ENCODE results near the gene ZNF514.

The ZNF514 gene

DNA sequence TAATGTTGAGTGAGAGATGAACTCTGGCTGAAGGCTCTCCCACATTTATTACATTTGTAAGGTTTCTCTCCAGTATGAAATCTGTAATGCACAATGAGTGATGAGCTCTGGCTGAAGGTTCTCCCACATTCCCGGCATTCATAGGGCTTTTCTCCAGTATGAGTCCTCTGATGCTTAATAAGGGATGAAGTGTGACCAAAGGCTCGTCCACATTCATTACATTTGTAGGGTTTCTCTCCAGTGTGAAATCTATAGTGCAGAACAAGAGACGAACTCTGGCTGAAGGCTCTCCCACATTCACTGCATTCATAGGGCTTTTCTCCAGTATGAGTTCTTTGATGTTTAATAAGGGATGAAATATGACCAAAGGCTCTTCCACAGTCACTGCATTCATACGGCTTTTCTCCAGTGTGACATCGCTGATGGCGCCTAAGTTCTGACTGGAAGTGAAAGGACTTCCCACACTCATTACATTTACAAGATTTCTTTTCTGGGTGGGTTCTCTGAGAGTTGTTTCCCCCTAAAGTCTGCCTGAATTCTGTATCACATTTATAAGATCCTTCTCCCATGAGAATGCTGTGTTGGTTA lies 10.2 kb downstream of the ZNF514 start:
- H3K4me1 ChIP-seq (ENCODE audit: control insufficient read depth in 5 of 5, insufficient read depth in 5 of 5, low read length in 5 of 5) = no peaks in the 10 kb centered on the region
- no peaks in the 10 kb centered on the region for H3K27me3 ChIP-seq (ENCODE audit: control insufficient read depth in 5 of 5, insufficient read depth in 4 of 5, low read length in 5 of 5)
- H3K9me3 ChIP-seq (ENCODE audit: control insufficient read depth in 5 of 5, low read length in 5 of 5) = peaks cover 67 to 93% (median 90%) of the 10 kb centered on the region in 5 donors
- no peak overlapping the region for H3K9ac ChIP-seq (ENCODE audit: low read length in 5 of 5)
- H3K4me3 ChIP-seq (ENCODE audit: low read depth in 1 of 5, low read length in 5 of 5) = peak overlapping the region; percentile 14 to 63 (median 41)
- H3K27ac ChIP-seq (ENCODE audit: low read depth, low read length) = no peak overlapping the region
- H3K36me3 ChIP-seq (ENCODE audit: control insufficient read depth in 5 of 5, insufficient read depth in 5 of 5, low read length in 5 of 5) = peaks cover 48 to 74% (median 53%) of the 10 kb centered on the region in 5 donors

- Histone ChIP-seq H3K4me1 (ENCODE audit: control insufficient read depth in 5 of 5, insufficient read depth in 5 of 5, low read length in 5 of 5) (no peaks in the 10 kb centered on the region), H3K4me3 (ENCODE audit: low read depth in 1 of 5, low read length in 5 of 5) (peak overlapping the region in 1 of 5 donors; percentile 29), H3K9ac (ENCODE audit: low read length in 5 of 5) (no peak overlapping the region), H3K27ac (ENCODE audit: low read depth, low read length) (no peak overlapping the region), H3K36me3 (ENCODE audit: control insufficient read depth in 5 of 5, insufficient read depth in 5 of 5, low read length in 5 of 5) (peaks cover 0 to 30% (median 12%) of the 10 kb centered on the region in 5 donors), H3K27me3 (ENCODE audit: control insufficient read depth in 5 of 5, insufficient read depth in 4 of 5, low read length in 5 of 5) (no peaks in the 10 kb centered on the region), H3K9me3 (ENCODE audit: control insufficient read depth in 5 of 5, low read length in 5 of 5) (peaks cover 39 to 89% (median 79%) of the 10 kb centered on the region in 5 donors)
These were observed 15.8 kb downstream of the ZNF514 start for GRCh38 chr2:95143838-95144237.

GRCh38 chr2:95138702-95139101 lies 20.9 kb downstream of the ZNF514 start:
- no peaks in the 10 kb centered on the region for H3K4me1 ChIP-seq (ENCODE audit: control insufficient read depth in 5 of 5, insufficient read depth in 5 of 5, low read length in 5 of 5)
- H3K9ac ChIP-seq (ENCODE audit: low read length in 5 of 5) = no peak overlapping the region
- peak overlapping the region in 1 of 5 donors; percentile 16 for H3K4me3 ChIP-seq (ENCODE audit: low read depth in 1 of 5, low read length in 5 of 5)
- peaks cover 8 to 53% (median 41%) of the 10 kb centered on the region in 5 donors for H3K9me3 ChIP-seq (ENCODE audit: control insufficient read depth in 5 of 5, low read length in 5 of 5)
- no peak overlapping the region for H3K27ac ChIP-seq (ENCODE audit: low read depth, low read length)
- H3K27me3 ChIP-seq (ENCODE audit: control insufficient read depth in 5 of 5, insufficient read depth in 4 of 5, low read length in 5 of 5) = no peaks in the 10 kb centered on the region
- H3K36me3 ChIP-seq (ENCODE audit: control insufficient read depth in 5 of 5, insufficient read depth in 5 of 5, low read length in 5 of 5) = peaks cover 0 to 16% (median 0%) of the 10 kb centered on the region in 5 donors

GRCh38 chr2:95122197-95122551 lies 37.5 kb downstream of the ZNF514 start:
- no peaks in the 10 kb centered on the region for H3K9me3 ChIP-seq (ENCODE audit: control insufficient read depth in 5 of 5, low read length in 5 of 5)
- H3K27me3 ChIP-seq (ENCODE audit: control insufficient read depth in 5 of 5, insufficient read depth in 4 of 5, low read length in 5 of 5) = no peaks in the 10 kb centered on the region
- H3K4me1 ChIP-seq (ENCODE audit: control insufficient read depth in 5 of 5, insufficient read depth in 5 of 5, low read length in 5 of 5) = peaks cover 3 to 33% (median 26%) of the 10 kb centered on the region in 5 donors
- peaks cover 0 to 6% (median 0%) of the 10 kb centered on the region in 5 donors for H3K36me3 ChIP-seq (ENCODE audit: control insufficient read depth in 5 of 5, insufficient read depth in 5 of 5, low read length in 5 of 5)
- peak overlapping the region; percentile 85 for H3K27ac ChIP-seq (ENCODE audit: low read depth, low read length)
- H3K4me3 ChIP-seq (ENCODE audit: low read depth in 1 of 5, low read length in 5 of 5) = peak overlapping the region; percentile 82 to 99 (median 91)
- H3K9ac ChIP-seq (ENCODE audit: low read length in 5 of 5) = peak overlapping the region in 4 of 5 donors; percentile 69 to 98 (median 86)

- Histone ChIP-seq H3K4me3 (ENCODE audit: low read depth in 1 of 5, low read length in 5 of 5) (peak within 1 kb of the TSS; percentile 90 to 99 (median 98)), H3K27me3 (ENCODE audit: control insufficient read depth in 5 of 5, insufficient read depth in 4 of 5, low read length in 5 of 5) (no peaks in the 10 kb centered on the region), H3K4me1 (ENCODE audit: control insufficient read depth in 5 of 5, insufficient read depth in 5 of 5, low read length in 5 of 5) (peaks cover 3 to 33% (median 26%) of the 10 kb centered on the region in 5 donors), H3K9ac (ENCODE audit: low read length in 5 of 5) (peak within 1 kb of the TSS; percentile 80 to 98 (median 93)), H3K9me3 (ENCODE audit: control insufficient read depth in 5 of 5, low read length in 5 of 5) (no peaks in the 10 kb centered on the region), H3K27ac (ENCODE audit: low read depth, low read length) (peak within 1 kb of the TSS; percentile 85), H3K36me3 (ENCODE audit: control insufficient read depth in 5 of 5, insufficient read depth in 5 of 5, low read length in 5 of 5) (peaks cover 0 to 8% (median under 1%) of the 10 kb centered on the region in 5 donors)
These were observed 38.0 kb downstream of the ZNF514 start, which contains the start of gene MRPS5 for GRCh38 chr2:95121407-95122196. TSS of gene MRPS5 (minus strand) at chr2:95121808. CDS start at chr2:95121791, 17 bp downstream.

DNA sequence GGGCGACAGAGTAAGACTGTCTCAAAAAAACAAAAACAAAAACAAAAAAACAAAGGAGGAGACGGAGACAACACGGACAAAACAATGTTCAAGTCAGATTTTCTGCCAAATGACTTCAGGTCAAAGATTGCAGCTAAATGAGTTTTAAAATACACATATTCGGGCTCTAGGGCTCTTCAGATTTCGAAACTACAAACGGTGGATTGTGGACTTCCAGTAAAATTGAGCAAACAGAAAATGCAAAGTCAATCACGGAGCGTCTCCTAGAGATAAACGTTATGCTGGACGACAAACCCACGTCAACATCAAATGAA lies 38.6 kb downstream of the ZNF514 start:
- H3K27ac ChIP-seq (ENCODE audit: low read depth, low read length) = peak overlapping the region; percentile 85
- H3K9ac ChIP-seq (ENCODE audit: low read length in 5 of 5) = peak overlapping the region; percentile 80 to 98 (median 93)
- no peaks in the 10 kb centered on the region for H3K9me3 ChIP-seq (ENCODE audit: control insufficient read depth in 5 of 5, low read length in 5 of 5)
- peaks cover 3 to 33% (median 26%) of the 10 kb centered on the region in 5 donors for H3K4me1 ChIP-seq (ENCODE audit: control insufficient read depth in 5 of 5, insufficient read depth in 5 of 5, low read length in 5 of 5)
- peak overlapping the region; percentile 90 to 99 (median 98) for H3K4me3 ChIP-seq (ENCODE audit: low read depth in 1 of 5, low read length in 5 of 5)
- peaks cover 0 to 8% (median 2%) of the 10 kb centered on the region in 5 donors for H3K36me3 ChIP-seq (ENCODE audit: control insufficient read depth in 5 of 5, insufficient read depth in 5 of 5, low read length in 5 of 5)
- no peaks in the 10 kb centered on the region for H3K27me3 ChIP-seq (ENCODE audit: control insufficient read depth in 5 of 5, insufficient read depth in 4 of 5, low read length in 5 of 5)

DNA sequence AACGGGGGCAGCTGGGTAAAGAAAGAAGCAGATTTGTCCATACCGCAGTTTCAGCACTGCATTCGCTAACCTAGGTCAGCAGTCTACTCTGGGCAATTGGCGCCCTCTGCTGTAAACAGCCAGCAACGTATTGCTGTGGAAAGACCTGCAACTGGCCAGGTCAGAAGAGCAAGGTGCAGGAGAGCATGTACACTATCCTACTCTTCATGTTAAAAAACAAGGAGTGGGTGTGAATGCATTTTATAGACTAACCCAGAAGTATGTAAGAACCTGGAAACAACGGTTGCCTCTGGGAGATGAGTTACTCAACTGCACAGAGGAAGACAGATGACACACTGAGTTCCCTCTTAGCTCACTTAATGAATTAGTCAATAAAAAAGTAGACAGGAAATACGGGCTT lies 44.2 kb downstream of the ZNF514 start:
- Histone ChIP-seq H3K4me3 (ENCODE audit: low read depth in 1 of 5, low read length in 5 of 5) (no peak overlapping the region), H3K36me3 (ENCODE audit: control insufficient read depth in 5 of 5, insufficient read depth in 5 of 5, low read length in 5 of 5) (peaks cover 14 to 28% (median 24%) of the 10 kb centered on the region in 5 donors), H3K9ac (ENCODE audit: low read length in 5 of 5) (no peak overlapping the region)

DNA sequence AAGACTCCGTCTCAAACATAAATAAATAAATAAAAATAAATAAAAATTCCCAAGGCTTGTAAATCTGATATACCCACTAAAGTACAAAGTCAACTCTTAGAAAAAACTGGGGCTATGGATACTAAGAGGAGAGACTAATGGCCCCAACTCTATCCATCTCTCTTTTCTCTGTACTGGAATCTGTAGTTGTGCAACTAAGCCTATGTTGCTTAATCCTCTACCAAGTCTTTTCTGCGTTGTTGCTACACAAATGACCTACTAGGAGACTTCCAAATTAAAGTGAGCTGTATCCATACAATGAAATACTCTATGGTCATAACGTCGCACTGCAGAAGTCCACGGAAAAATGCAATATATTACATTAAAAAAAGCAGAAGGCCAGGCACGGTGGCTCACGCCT lies 46.2 kb downstream of the ZNF514 start:
- Histone ChIP-seq H3K27me3 (ENCODE audit: control insufficient read depth in 5 of 5, insufficient read depth in 4 of 5, low read length in 5 of 5) (no peaks in the 10 kb centered on the region), H3K4me3 (ENCODE audit: low read depth in 1 of 5, low read length in 5 of 5) (no peak overlapping the region), H3K4me1 (ENCODE audit: control insufficient read depth in 5 of 5, insufficient read depth in 5 of 5, low read length in 5 of 5) (peaks cover 0 to 5% (median 0%) of the 10 kb centered on the region in 5 donors), H3K36me3 (ENCODE audit: control insufficient read depth in 5 of 5, insufficient read depth in 5 of 5, low read length in 5 of 5) (peaks cover 31 to 46% (median 42%) of the 10 kb centered on the region in 5 donors), H3K9me3 (ENCODE audit: control insufficient read depth in 5 of 5, low read length in 5 of 5) (no peaks in the 10 kb centered on the region), H3K9ac (ENCODE audit: low read length in 5 of 5) (no peak overlapping the region), H3K27ac (ENCODE audit: low read depth, low read length) (no peak overlapping the region)

More for the DNA sequence above, 44.2 kb downstream of the ZNF514 start:
- Histone ChIP-seq H3K9me3 (ENCODE audit: control insufficient read depth in 5 of 5, low read length in 5 of 5) (no peaks in the 10 kb centered on the region), H3K27me3 (ENCODE audit: control insufficient read depth in 5 of 5, insufficient read depth in 4 of 5, low read length in 5 of 5) (no peaks in the 10 kb centered on the region), H3K4me1 (ENCODE audit: control insufficient read depth in 5 of 5, insufficient read depth in 5 of 5, low read length in 5 of 5) (peaks cover 0 to 21% (median 15%) of the 10 kb centered on the region in 5 donors), H3K27ac (ENCODE audit: low read depth, low read length) (no peak overlapping the region)

- H3K9ac ChIP-seq (ENCODE audit: low read length in 5 of 5) = no peak overlapping the region
- H3K27ac ChIP-seq (ENCODE audit: low read depth, low read length) = no peak overlapping the region
- H3K4me1 ChIP-seq (ENCODE audit: control insufficient read depth in 5 of 5, insufficient read depth in 5 of 5, low read length in 5 of 5) = peaks cover 0 to 3% (median 0%) of the 10 kb centered on the region in 5 donors
- H3K27me3 ChIP-seq (ENCODE audit: control insufficient read depth in 5 of 5, insufficient read depth in 4 of 5, low read length in 5 of 5) = no peaks in the 10 kb centered on the region
- no peak overlapping the region for H3K4me3 ChIP-seq (ENCODE audit: low read depth in 1 of 5, low read length in 5 of 5)
- H3K9me3 ChIP-seq (ENCODE audit: control insufficient read depth in 5 of 5, low read length in 5 of 5) = no peaks in the 10 kb centered on the region
- H3K36me3 ChIP-seq (ENCODE audit: control insufficient read depth in 5 of 5, insufficient read depth in 5 of 5, low read length in 5 of 5) = peaks cover 31 to 75% (median 71%) of the 10 kb centered on the region in 5 donors
These were observed 49.3 kb downstream of the ZNF514 start for GRCh38 chr2:95110395-95110794.

DNA sequence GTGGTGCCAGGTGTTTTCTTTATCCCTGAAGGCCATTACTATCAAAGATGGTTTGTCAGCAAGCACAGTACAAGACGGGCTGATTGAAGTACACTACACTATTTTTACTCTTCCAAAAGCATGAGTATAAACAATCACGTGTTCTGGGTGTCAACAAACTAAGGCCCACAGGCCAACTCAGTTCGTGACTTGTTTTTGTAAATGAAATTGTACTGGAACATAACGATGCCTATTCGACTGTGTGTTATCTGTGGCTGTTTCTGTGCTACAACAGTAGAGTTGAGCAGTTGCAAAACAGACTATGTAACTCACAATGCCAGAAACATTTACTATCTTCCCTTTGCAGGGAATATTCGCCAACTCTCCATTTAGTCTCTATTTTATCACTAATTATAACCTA lies 50.4 kb downstream of the ZNF514 start:
- Histone ChIP-seq H3K4me3 (ENCODE audit: low read depth in 1 of 5, low read length in 5 of 5) (no peak overlapping the region), H3K9me3 (ENCODE audit: control insufficient read depth in 5 of 5, low read length in 5 of 5) (no peaks in the 10 kb centered on the region), H3K4me1 (ENCODE audit: control insufficient read depth in 5 of 5, insufficient read depth in 5 of 5, low read length in 5 of 5) (no peaks in the 10 kb centered on the region), H3K27ac (ENCODE audit: low read depth, low read length) (no peak overlapping the region), H3K27me3 (ENCODE audit: control insufficient read depth in 5 of 5, insufficient read depth in 4 of 5, low read length in 5 of 5) (no peaks in the 10 kb centered on the region), H3K9ac (ENCODE audit: low read length in 5 of 5) (no peak overlapping the region), H3K36me3 (ENCODE audit: control insufficient read depth in 5 of 5, insufficient read depth in 5 of 5, low read length in 5 of 5) (peaks cover 28 to 79% (median 77%) of the 10 kb centered on the region in 5 donors)

All from subcutaneous abdominal adipose tissue (tissue), 5 donors.